ENCODE results near the gene BCDIN3D.

BCDIN3D gene

DNA sequence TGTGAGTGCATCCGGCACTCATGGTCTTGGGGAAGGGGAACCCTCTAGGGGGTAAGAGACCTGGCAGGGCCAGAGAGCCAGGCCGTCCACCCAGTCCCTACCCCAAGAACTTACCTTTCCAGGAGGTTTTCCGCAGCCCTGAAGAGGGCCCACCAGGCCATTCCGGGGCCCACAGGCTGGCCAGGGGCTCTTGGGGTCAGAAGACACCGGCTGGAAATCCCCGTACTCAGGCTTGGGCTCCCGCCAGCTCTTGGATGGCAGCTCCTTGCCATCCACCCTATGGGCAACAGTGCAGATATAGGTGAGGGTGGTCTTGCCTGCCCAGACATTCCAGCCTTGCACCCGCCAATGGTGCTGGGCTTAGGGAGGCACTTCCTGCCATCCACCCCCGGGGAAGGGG, 49.3 kb downstream of the BCDIN3D start:
- TF ChIP-seq, protein P1, sequence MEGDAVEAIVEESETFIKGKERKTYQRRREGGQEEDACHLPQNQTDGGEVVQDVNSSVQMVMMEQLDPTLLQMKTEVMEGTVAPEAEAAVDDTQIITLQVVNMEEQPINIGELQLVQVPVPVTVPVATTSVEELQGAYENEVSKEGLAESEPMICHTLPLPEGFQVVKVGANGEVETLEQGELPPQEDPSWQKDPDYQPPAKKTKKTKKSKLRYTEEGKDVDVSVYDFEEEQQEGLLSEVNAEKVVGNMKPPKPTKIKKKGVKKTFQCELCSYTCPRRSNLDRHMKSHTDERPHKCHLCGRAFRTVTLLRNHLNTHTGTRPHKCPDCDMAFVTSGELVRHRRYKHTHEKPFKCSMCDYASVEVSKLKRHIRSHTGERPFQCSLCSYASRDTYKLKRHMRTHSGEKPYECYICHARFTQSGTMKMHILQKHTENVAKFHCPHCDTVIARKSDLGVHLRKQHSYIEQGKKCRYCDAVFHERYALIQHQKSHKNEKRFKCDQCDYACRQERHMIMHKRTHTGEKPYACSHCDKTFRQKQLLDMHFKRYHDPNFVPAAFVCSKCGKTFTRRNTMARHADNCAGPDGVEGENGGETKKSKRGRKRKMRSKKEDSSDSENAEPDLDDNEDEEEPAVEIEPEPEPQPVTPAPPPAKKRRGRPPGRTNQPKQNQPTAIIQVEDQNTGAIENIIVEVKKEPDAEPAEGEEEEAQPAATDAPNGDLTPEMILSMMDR (IDR thresholded peaks at IDR 0.05; ENCODE audit: low read length) = no peak
- no peak for TF ChIP-seq EZH2 (IDR thresholded peaks at IDR 0.05; ENCODE audit: borderline replicate concordance, low read length)
- Histone ChIP-seq H3K9me3 (ENCODE audit: low read length) (no peaks in the 10 kb centered on the region), H3K4me3 (ENCODE audit: low read depth, low read length, poor library complexity, severe bottlenecking) (no peak overlapping the region), H2AFZ (ENCODE audit: low read length) (no peak overlapping the region), H3K27ac (ENCODE audit: low read depth, low read length, poor library complexity, severe bottlenecking) (no peak overlapping the region), H4K20me1 (ENCODE audit: insufficient read depth, low read length) (no peaks in the 10 kb centered on the region), H3K4me2 (ENCODE audit: low read length) (no peak overlapping the region), H3F3A (ENCODE audit: insufficient read depth, low read length) (no peaks in the 10 kb centered on the region), H3K79me2 (ENCODE audit: insufficient read depth, low read length) (no peaks in the 10 kb centered on the region), H3K9me2 (ENCODE audit: low read depth, low read length) (no peaks in the 10 kb centered on the region), H3K4me1 (ENCODE audit: insufficient read depth, low read length, severe bottlenecking) (no peaks in the 10 kb centered on the region), H3K36me3 (ENCODE audit: insufficient read depth, low read length) (peaks cover 5% of the 10 kb centered on the region; the same call in 1 of the 2 replicates), H3K27me3 (ENCODE audit: insufficient read depth, low read length) (no peaks in the 10 kb centered on the region), H3K9ac (ENCODE audit: low read length) (no peak overlapping the region)

DNA sequence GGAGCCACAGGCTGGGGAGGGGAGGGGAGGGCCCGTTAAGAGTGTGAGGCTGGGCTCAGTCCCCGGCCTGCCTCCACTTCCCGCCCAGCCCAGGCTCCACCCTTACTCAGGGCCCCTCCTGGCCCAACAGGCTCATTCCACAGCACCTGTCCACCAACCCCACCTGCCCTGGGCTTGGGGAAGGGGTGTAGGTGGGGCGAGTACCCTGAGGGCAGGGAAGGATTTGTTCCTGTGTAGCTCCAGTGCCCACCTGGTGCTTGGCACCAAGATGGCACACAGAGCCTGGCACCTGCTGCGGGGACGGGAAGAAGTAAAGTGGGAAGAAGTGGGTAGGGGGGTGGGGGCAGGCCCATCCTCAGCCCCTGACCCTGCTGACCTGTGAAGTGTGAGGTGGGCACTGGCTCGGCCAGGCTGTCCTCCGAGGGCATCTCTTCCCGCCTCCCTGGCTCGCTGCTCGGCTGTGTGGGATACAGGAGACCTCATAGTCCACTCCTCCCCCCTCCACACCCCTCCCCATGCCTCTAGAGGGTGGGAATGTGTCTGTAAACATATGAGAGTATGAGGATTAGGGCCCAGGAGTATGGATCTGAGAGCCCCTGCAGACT, 49.8 kb downstream of the BCDIN3D start:
- Histone ChIP-seq H3K27me3 (ENCODE audit: insufficient read depth, low read length) (no peaks in the 10 kb centered on the region), H3K9me3 (ENCODE audit: low read length) (no peaks in the 10 kb centered on the region), H3K4me3 (ENCODE audit: low read depth, low read length, poor library complexity, severe bottlenecking) (no peak overlapping the region), H3K9me2 (ENCODE audit: low read depth, low read length) (no peaks in the 10 kb centered on the region), H4K20me1 (ENCODE audit: insufficient read depth, low read length) (no peaks in the 10 kb centered on the region), H3K27ac (ENCODE audit: low read depth, low read length, poor library complexity, severe bottlenecking) (no peak overlapping the region), H3K36me3 (ENCODE audit: insufficient read depth, low read length) (peaks cover 5% of the 10 kb centered on the region; the same call in 1 of the 2 replicates), H3F3A (ENCODE audit: insufficient read depth, low read length) (no peaks in the 10 kb centered on the region), H3K4me1 (ENCODE audit: insufficient read depth, low read length, severe bottlenecking) (no peaks in the 10 kb centered on the region), H3K79me2 (ENCODE audit: insufficient read depth, low read length) (no peaks in the 10 kb centered on the region), H3K4me2 (ENCODE audit: low read length) (no peak overlapping the region), H3K9ac (ENCODE audit: low read length) (no peak overlapping the region), H2AFZ (ENCODE audit: low read length) (no peak overlapping the region)
- TF ChIP-seq, protein P1 (IDR thresholded peaks at IDR 0.05; ENCODE audit: low read length) = no peak
- no peak for TF ChIP-seq EZH2 (IDR thresholded peaks at IDR 0.05; ENCODE audit: borderline replicate concordance, low read length)

DNA sequence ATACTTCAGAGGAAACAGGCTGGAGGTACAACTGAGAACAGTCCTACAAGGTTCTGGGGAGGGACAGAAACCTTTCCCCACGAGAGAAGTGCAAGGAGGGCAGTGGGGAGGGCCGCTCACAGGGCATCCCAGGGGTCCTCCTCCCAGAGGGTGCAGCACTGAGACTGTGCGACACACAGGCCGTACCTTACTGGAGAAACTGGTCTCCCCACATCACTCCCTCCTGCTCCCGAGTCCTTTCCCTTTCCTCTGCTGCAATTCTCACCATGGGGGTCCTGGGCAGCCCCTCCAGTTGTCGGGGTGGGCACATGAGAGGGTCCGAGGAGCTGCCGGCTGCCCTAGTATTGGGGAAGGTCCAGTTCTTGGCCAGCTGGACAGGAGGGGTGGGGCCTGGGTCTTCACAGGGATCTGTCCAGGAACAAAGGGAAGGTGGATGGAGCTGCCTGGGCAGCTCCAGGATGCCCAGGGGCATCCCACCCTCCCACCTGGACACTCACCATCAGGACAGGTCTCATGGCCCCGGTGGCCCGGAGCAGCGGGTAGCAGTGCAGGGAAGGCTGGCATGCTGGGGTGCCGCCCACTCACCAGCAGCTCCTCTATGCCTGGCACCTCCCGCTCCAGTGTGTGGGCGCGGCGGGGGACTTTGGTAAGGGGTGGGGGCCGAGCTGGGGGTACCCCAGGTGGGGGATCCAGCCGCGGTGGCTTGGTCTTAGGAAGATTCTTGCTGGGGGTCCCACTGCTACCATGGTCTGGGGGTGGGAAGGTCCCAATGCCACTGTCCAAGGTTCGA, 50.5 kb downstream of the BCDIN3D start:
- peaks cover 1% of the 10 kb centered on the region for H3K36me3 ChIP-seq (ENCODE audit: insufficient read depth, low read length)
- H3K4me1 ChIP-seq (ENCODE audit: insufficient read depth, low read length, severe bottlenecking) = no peaks in the 10 kb centered on the region
- H3K27ac ChIP-seq (ENCODE audit: low read depth, low read length, poor library complexity, severe bottlenecking) = no peak overlapping the region
- TF ChIP-seq, protein P1 (IDR thresholded peaks at IDR 0.05; ENCODE audit: low read length) = no peak
- no peak for TF ChIP-seq EZH2 (IDR thresholded peaks at IDR 0.05; ENCODE audit: borderline replicate concordance, low read length)
- H3K27me3 ChIP-seq (ENCODE audit: insufficient read depth, low read length) = no peaks in the 10 kb centered on the region
- no peak overlapping the region for H3K4me3 ChIP-seq (ENCODE audit: low read depth, low read length, poor library complexity, severe bottlenecking)
- no peak overlapping the region for H3K9ac ChIP-seq (ENCODE audit: low read length)
- H3F3A ChIP-seq (ENCODE audit: insufficient read depth, low read length) = no peaks in the 10 kb centered on the region
- H3K9me3 ChIP-seq (ENCODE audit: low read length) = 0 out of 2 replicates have a peak, but pooled peaks cover 3% of the 10 kb centered on the region
- H3K4me2 ChIP-seq (ENCODE audit: low read length) = no peak overlapping the region
- no peak overlapping the region for H2AFZ ChIP-seq (ENCODE audit: low read length)
- no peaks in the 10 kb centered on the region for H3K9me2 ChIP-seq (ENCODE audit: low read depth, low read length)
- H4K20me1 ChIP-seq (ENCODE audit: insufficient read depth, low read length) = no peaks in the 10 kb centered on the region
- no peaks in the 10 kb centered on the region for H3K79me2 ChIP-seq (ENCODE audit: insufficient read depth, low read length)

Data from OCI-LY1 (cell line).